Liver (tissue), 9 donors: ENCODE results near the gene HASPIN. TPM values are rescaled to one million over a fixed set of nuclear protein-coding genes. Genes with fewer than 3 reads are reported as not detected.

Experiments used
- DNase-seq: peaks from one replicate; pipeline ENCODE4 v3.0.0-alpha.2; 2017; ENCODE audit warnings: low spot score
- H3K27ac ChIP-seq, 2 donors: one replicate each; pipeline ENCODE4 v1.7.0; 2013; ENCODE audit warnings: inconsistent platforms in 2 of 2, low read length in 2 of 2, control low read depth in 1 of 2, low read depth in 1 of 2, mild to moderate bottlenecking in 1 of 2
- H3K27me3 ChIP-seq, 4 donors: one replicate each; pipeline versions ENCODE4 v1.6.1 to v1.7.0; 2013; ENCODE audit warnings: low read length in 3 of 4, inconsistent platforms in 1 of 4, mild to moderate bottlenecking in 1 of 4, moderate library complexity in 1 of 4; ENCODE audit not compliant: control insufficient read depth in 4 of 4, insufficient read depth in 4 of 4
- H3K36me3 ChIP-seq, 4 donors: one replicate each; pipeline versions ENCODE4 v1.6.1 to v1.7.0; 2013; ENCODE audit warnings: low read length in 3 of 4, mild to moderate bottlenecking in 3 of 4, low read depth in 1 of 4, moderate library complexity in 1 of 4; ENCODE audit not compliant: control insufficient read depth in 4 of 4, insufficient read depth in 3 of 4
- H3K4me1 ChIP-seq, 4 donors: one replicate each; pipeline versions ENCODE4 v1.6.1 to v1.7.0; 2013; ENCODE audit warnings: low read length in 3 of 4, mild to moderate bottlenecking in 3 of 4, moderate library complexity in 1 of 4; ENCODE audit not compliant: control insufficient read depth in 4 of 4, insufficient read depth in 4 of 4
- H3K4me3 ChIP-seq, 3 donors: one replicate each; pipeline versions ENCODE4 v1.6.1 to v1.7.0; 2013; ENCODE audit warnings: low read length in 3 of 3, control low read depth in 1 of 3, low read depth in 1 of 3, mild to moderate bottlenecking in 1 of 3
- H3K9ac ChIP-seq, 2 donors: one replicate each; pipeline ENCODE4 v1.7.0; 2013; ENCODE audit warnings: low read length in 2 of 2, mild to moderate bottlenecking in 2 of 2, moderate library complexity in 2 of 2, control low read depth in 1 of 2, low read depth in 1 of 2
- H3K9me3 ChIP-seq, 4 donors: one replicate each; pipeline versions ENCODE4 v1.6.1 to v1.7.0; 2013; ENCODE audit warnings: low read length in 3 of 4; ENCODE audit not compliant: control insufficient read depth in 4 of 4
- EGR1 ChIP-seq, 2 donors: IDR thresholded peaks; 2 replicates each; pipeline ENCODE4 v1.6.1; 2016 to 2018; ENCODE audit warnings: antibody characterized with exemption in 2 of 2, low read depth in 2 of 2
- FOXA1 ChIP-seq: IDR thresholded peaks from 2 replicates; pipeline ENCODE4 v1.6.1; 2016; ENCODE audit warnings: antibody characterized with exemption
- FOXA2 ChIP-seq: IDR thresholded peaks from 2 replicates; pipeline ENCODE4 v1.6.1; 2016; ENCODE audit warnings: antibody characterized with exemption
- GABPA ChIP-seq, 2 donors: IDR thresholded peaks in 1 of 2; conservative IDR thresholded peaks in 1 of 2; 2 replicates each; pipeline ENCODE4 v1.6.1; 2016; ENCODE audit warnings: antibody characterized with exemption in 2 of 2, mild to moderate bottlenecking in 1 of 2, moderate library complexity in 1 of 2
- HNF4A ChIP-seq, 2 donors: conservative IDR thresholded peaks; 2 replicates each; pipeline ENCODE4 v1.6.1; 2016; ENCODE audit warnings: antibody characterized with exemption in 2 of 2, mild to moderate bottlenecking in 2 of 2
- JUND ChIP-seq, 2 donors: IDR thresholded peaks; 2 replicates each; pipeline ENCODE4 v1.6.1; 2016; ENCODE audit warnings: antibody characterized with exemption in 2 of 2
- NR2F2 ChIP-seq: IDR thresholded peaks from 2 replicates; pipeline ENCODE4 v1.6.1; 2016; ENCODE audit warnings: antibody characterized with exemption
- RAD21 ChIP-seq, 2 donors: IDR thresholded peaks; 2 replicates each; pipeline ENCODE4 v1.6.1; 2016; ENCODE audit warnings: antibody characterized with exemption in 2 of 2, mild to moderate bottlenecking in 2 of 2
- RXRA ChIP-seq, 2 donors: IDR thresholded peaks; 2 replicates each; pipeline ENCODE4 v1.6.1; 2017 to 2018; ENCODE audit warnings: antibody characterized with exemption in 2 of 2, mild to moderate bottlenecking in 1 of 2
- SP1 ChIP-seq: IDR thresholded peaks from 2 replicates; pipeline ENCODE4 v1.6.1; 2018; ENCODE audit warnings: antibody characterized with exemption, mild to moderate bottlenecking
- TAF1 ChIP-seq: conservative IDR thresholded peaks from 2 replicates; pipeline ENCODE4 v1.6.1; 2016; ENCODE audit warnings: antibody characterized with exemption, mild to moderate bottlenecking
- YY1 ChIP-seq: IDR thresholded peaks from 2 replicates; pipeline ENCODE4 v1.6.1; 2016; ENCODE audit warnings: antibody characterized with exemption, mild to moderate bottlenecking
- WGBS: extraction: QIAGEN DNeasy Blood & Tissue Kit; methylation state at CpG from one replicate; pipeline ENCODE4 v1.1.7; 2013; 5-methylcytosine and 5-hydroxymethylcytosine counted together
- polyA plus RNA-seq, 2 donors: library from polyadenylated mRNA; stranded (reverse) in 1 of 2; unstranded in 1 of 2; fragments of 200-250 nt in 1 of 2; fragments of >200 nt in 1 of 2; fragmentation: Nextera tagmentation in 1 of 2; extraction: Ambion mirVana in 1 of 2; gene quantifications; one replicate each; pipeline versions ENCODE4 v1.2.1 to v1.2.3, GENCODE V29; 2013 to 2015
- total RNA-seq, 2 donors: library from RNA; depleted of rRNA; stranded (reverse); fragments of >200 nt; gene quantifications; one replicate each; pipeline ENCODE4 v1.2.3, GENCODE V29; 2014
- TF ChIP-seq, protein P1 (sequence below): fragments of 150-350 bp; IDR thresholded peaks from 2 replicates; pipeline ENCODE4 v1.5.1; 2017; ENCODE audit warnings: improper control_type of control experiment, low read depth, low read length; ENCODE audit not compliant: missing input control
- TF ChIP-seq, protein P2 (sequence below): IDR thresholded peaks from 2 replicates; pipeline ENCODE4 v1.6.1; 2016; ENCODE audit warnings: antibody characterized with exemption
- TF ChIP-seq, protein P3 (sequence below): IDR thresholded peaks from 2 replicates; pipeline ENCODE4 v1.6.1; 2016; ENCODE audit warnings: antibody characterized with exemption
- TF ChIP-seq, protein P4 (sequence below): IDR thresholded peaks from 2 replicates; pipeline ENCODE4 v1.6.1; 2016; ENCODE audit warnings: antibody characterized with exemption
- donor health status: healthy.
- donor health status: healthy.
- donor health status: healthy.
- donor health status: healthy.
- donor health status: healthy.

The HASPIN gene
- total and polyA plus RNA-seq, 4 donors: 0.08 to 5.8 (median 0.28) TPM; not detected in 1

DNA sequence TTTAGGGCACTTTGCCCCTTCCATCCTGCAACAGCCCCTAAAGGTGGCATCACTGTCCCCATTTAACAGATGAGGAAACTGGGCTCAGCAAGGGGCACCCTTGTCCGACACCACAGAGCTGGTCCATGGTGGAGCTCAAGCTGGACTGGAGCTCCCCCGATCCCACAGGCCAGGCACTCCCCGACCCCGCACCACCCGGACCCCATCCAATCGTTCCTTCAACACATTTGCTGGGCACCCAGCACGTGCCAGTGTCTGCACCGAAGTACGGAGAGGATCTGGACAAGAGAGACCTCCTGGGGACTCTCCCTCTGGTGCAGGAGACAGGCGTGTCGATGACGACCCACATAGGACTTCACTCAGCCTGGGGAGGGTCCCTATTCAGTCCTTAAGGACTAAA is 41.7 kb upstream of the HASPIN start (continued):
- no peak for TF ChIP-seq NR2F2
- TF ChIP-seq FOXA1: no peak
- TF ChIP-seq FOXA2: no peak
- no peak for TF ChIP-seq TAF1

DNA sequence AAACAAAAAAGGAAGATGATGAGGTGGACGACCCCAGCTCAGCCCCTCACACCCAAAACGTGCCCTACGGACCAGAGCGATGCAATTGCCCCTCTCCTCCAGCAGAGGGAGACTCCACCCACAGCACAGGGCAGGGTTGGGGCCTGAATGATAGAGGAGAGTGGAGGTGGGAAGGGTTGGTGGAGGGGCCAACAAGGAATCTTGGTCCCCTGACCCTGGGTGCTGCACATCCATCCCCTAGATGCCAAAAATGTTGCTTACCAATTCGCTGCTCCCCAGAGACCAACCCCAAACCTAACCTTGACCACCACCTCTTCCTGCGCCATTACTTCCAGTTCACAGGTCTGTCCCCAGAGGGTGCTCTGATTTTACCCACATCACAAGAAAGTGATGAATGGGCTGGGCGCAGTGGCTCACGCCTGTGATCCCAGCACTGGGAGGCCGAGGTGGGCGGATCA is 40.6 kb upstream of the HASPIN start:
- no peak for TF ChIP-seq YY1
- peak; percentile 71 to 84 for TF ChIP-seq RAD21 (IDR thresholded peaks at IDR 0.05)
- TF ChIP-seq, protein P1, sequence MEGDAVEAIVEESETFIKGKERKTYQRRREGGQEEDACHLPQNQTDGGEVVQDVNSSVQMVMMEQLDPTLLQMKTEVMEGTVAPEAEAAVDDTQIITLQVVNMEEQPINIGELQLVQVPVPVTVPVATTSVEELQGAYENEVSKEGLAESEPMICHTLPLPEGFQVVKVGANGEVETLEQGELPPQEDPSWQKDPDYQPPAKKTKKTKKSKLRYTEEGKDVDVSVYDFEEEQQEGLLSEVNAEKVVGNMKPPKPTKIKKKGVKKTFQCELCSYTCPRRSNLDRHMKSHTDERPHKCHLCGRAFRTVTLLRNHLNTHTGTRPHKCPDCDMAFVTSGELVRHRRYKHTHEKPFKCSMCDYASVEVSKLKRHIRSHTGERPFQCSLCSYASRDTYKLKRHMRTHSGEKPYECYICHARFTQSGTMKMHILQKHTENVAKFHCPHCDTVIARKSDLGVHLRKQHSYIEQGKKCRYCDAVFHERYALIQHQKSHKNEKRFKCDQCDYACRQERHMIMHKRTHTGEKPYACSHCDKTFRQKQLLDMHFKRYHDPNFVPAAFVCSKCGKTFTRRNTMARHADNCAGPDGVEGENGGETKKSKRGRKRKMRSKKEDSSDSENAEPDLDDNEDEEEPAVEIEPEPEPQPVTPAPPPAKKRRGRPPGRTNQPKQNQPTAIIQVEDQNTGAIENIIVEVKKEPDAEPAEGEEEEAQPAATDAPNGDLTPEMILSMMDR: peak; percentile 84
- no peaks in the 10 kb centered on the region for H3K27me3 ChIP-seq
- no peak overlapping the region for H3K4me3 ChIP-seq
- no peak for DNase-seq
- no peak overlapping the region for H3K9ac ChIP-seq
- H3K36me3 ChIP-seq: no peaks in the 10 kb centered on the region
- 37% methylated on average over 10 of the region's 10 CpGs for WGBS
- H3K4me1 ChIP-seq: no peaks in the 10 kb centered on the region
- no peak overlapping the region for H3K27ac ChIP-seq
- no peaks in the 10 kb centered on the region for H3K9me3 ChIP-seq

DNA sequence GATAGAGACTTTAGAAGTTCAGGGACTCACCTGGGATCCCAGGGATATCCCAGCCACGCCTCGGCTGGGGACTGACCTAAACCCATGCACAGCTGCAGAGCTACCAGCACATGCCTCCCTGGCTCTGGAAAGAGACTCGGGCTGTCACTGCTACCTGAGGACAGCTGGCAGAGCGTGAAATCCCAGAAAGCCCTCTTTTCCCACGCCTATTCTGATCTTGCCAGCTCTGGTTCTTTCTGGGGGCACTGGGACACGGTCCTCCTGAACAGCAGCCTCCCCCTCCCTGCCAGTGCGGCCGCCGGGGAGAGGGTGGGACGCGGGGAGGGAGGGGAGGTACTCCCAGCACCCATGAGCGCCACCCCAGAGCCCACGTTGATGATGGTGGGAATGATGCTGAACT is 38.5 kb upstream of the HASPIN start:
- H3K9ac ChIP-seq: no peak overlapping the region

More for the DNA sequence above, 38.5 kb upstream of the HASPIN start:
- DNase-seq: no peak
- H3K36me3 ChIP-seq: no peaks in the 10 kb centered on the region
- H3K27ac ChIP-seq: no peak overlapping the region
- no peaks in the 10 kb centered on the region for H3K4me1 ChIP-seq
- no peaks in the 10 kb centered on the region for H3K27me3 ChIP-seq
- WGBS: 43% methylated on average over 13 of the region's 13 CpGs
- no peak overlapping the region for H3K4me3 ChIP-seq
- TF ChIP-seq, protein P2, sequence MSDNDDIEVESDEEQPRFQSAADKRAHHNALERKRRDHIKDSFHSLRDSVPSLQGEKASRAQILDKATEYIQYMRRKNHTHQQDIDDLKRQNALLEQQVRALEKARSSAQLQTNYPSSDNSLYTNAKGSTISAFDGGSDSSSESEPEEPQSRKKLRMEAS: no peak
- TF ChIP-seq RXRA (IDR thresholded peaks at IDR 0.05) (no peak), JUND (IDR thresholded peaks at IDR 0.05) (no peak), EGR1 (IDR thresholded peaks at IDR 0.05; ENCODE audit: low read depth in 2 of 2) (no peak), FOXA1 (no peak), FOXA2 (no peak), NR2F2 (no peak), TAF1 (no peak), HNF4A (conservative IDR thresholded peaks at IDR 0.05) (no peak), SP1 (no peak), GABPA (IDR thresholded peaks at IDR 0.05 in 1 of 2, conservative IDR thresholded peaks at IDR 0.05 in 1 of 2) (no peak), YY1 (no peak)
- TF ChIP-seq, protein P3, sequence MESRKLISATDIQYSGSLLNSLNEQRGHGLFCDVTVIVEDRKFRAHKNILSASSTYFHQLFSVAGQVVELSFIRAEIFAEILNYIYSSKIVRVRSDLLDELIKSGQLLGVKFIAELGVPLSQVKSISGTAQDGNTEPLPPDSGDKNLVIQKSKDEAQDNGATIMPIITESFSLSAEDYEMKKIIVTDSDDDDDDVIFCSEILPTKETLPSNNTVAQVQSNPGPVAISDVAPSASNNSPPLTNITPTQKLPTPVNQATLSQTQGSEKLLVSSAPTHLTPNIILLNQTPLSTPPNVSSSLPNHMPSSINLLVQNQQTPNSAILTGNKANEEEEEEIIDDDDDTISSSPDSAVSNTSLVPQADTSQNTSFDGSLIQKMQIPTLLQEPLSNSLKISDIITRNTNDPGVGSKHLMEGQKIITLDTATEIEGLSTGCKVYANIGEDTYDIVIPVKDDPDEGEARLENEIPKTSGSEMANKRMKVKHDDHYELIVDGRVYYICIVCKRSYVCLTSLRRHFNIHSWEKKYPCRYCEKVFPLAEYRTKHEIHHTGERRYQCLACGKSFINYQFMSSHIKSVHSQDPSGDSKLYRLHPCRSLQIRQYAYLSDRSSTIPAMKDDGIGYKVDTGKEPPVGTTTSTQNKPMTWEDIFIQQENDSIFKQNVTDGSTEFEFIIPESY: no peak
- TF ChIP-seq, protein P4, sequence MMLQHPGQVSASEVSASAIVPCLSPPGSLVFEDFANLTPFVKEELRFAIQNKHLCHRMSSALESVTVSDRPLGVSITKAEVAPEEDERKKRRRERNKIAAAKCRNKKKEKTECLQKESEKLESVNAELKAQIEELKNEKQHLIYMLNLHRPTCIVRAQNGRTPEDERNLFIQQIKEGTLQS: no peak
- TF ChIP-seq, protein P1: no peak
- no peaks in the 10 kb centered on the region for H3K9me3 ChIP-seq
